Measurements from ENCODE around the gene CALHM3. TPM values are rescaled to one million over a fixed set of nuclear protein-coding genes. Genes with fewer than 3 reads are reported as not detected.

Gene CALHM3
- total RNA-seq, 2 experiments from 2014 or later = not detected

GRCh38 chr10:103443475-103444185 lies 35.4 kb downstream of the CALHM3 start:
- no peaks in the 10 kb centered on the region for H3K9me3 Mint-ChIP-seq
- CTCF ChIA-PET = no interaction called here
- H3K36me3 Mint-ChIP-seq = peaks cover 50% of the 10 kb centered on the region
- H3K27ac Mint-ChIP-seq = no peak overlapping the region
- H3K4me1 Mint-ChIP-seq (ENCODE audit: low read depth) = peaks cover 11% of the 10 kb centered on the region
- DNase-seq = no peak
- H3K27me3 Mint-ChIP-seq = no peaks in the 10 kb centered on the region
- intact Hi-C loops (cut with micrococcal nuclease) = no loop called here
- no peak overlapping the region for H3K4me3 Mint-ChIP-seq
- POLR2A ChIA-PET = interaction anchor here (0.6 kb wide), 1 partner anchor 61 kb away, joined by 4 read pairs; no protein-coding TSS in a partner anchor

- CTCF ChIA-PET = interaction anchor here (1.5 kb wide), 1 partner anchor 9 kb away, joined by 7 read pairs; the partner anchor contains the start of gene CALHM2
- Mint-ChIP-seq H3K27ac (no peak overlapping the region), H3K9me3 (no peaks in the 10 kb centered on the region), H3K27me3 (no peaks in the 10 kb centered on the region), H3K4me1 (ENCODE audit: low read depth) (peaks cover 3% of the 10 kb centered on the region), H3K4me3 (no peak overlapping the region), H3K36me3 (peaks cover 53% of the 10 kb centered on the region)
- POLR2A ChIA-PET = no interaction called here
- DNase-seq = no peak
- intact Hi-C loops (cut with micrococcal nuclease) = no loop called here
Measured at GRCh38 chr10:103442031-103442461, 37.0 kb downstream of the CALHM3 start.

GRCh38 chr10:103441611-103442010 lies 37.4 kb downstream of the CALHM3 start:
- peaks cover 56% of the 10 kb centered on the region for H3K36me3 Mint-ChIP-seq
- H3K4me1 Mint-ChIP-seq (ENCODE audit: low read depth) = no peaks in the 10 kb centered on the region
- H3K4me3 Mint-ChIP-seq = no peak overlapping the region
- no peaks in the 10 kb centered on the region for H3K9me3 Mint-ChIP-seq
- no peaks in the 10 kb centered on the region for H3K27me3 Mint-ChIP-seq
- CTCF ChIA-PET = interaction anchor here (1.5 kb wide), 1 partner anchor 10 kb away, joined by 7 read pairs; the partner anchor contains the start of gene CALHM2
- H3K27ac Mint-ChIP-seq = no peak overlapping the region
- no peak for DNase-seq
- intact Hi-C loops (cut with micrococcal nuclease) = no loop called here
- POLR2A ChIA-PET = no interaction called here

- Mint-ChIP-seq H3K27me3 (no peaks in the 10 kb centered on the region), H3K9me3 (no peaks in the 10 kb centered on the region), H3K36me3 (peaks cover 56% of the 10 kb centered on the region), H3K4me3 (no peak overlapping the region), H3K27ac (no peak overlapping the region), H3K4me1 (ENCODE audit: low read depth) (no peaks in the 10 kb centered on the region)
- ChIA-PET POLR2A (interaction anchor here (1.3 kb wide), 1 partner anchor 10 kb away, joined by 5 read pairs; no protein-coding TSS in a partner anchor), CTCF (no interaction called here)
- no peak for DNase-seq
- intact Hi-C loops (cut with micrococcal nuclease) = no loop called here
Measured at GRCh38 chr10:103441206-103441605, 37.8 kb downstream of the CALHM3 start.

GRCh38 chr10:103440416-103440815 lies 38.6 kb downstream of the CALHM3 start:
- POLR2A ChIA-PET = interaction anchor here (1.3 kb wide), 1 partner anchor 11 kb away, joined by 5 read pairs; no protein-coding TSS in a partner anchor
- no peak overlapping the region for H3K27ac Mint-ChIP-seq
- DNase-seq = no peak
- CTCF ChIA-PET = no interaction called here
- intact Hi-C loops (cut with micrococcal nuclease) = no loop called here
- no peaks in the 10 kb centered on the region for H3K4me1 Mint-ChIP-seq (ENCODE audit: low read depth)
- no peak overlapping the region for H3K4me3 Mint-ChIP-seq
- H3K36me3 Mint-ChIP-seq = peaks cover 57% of the 10 kb centered on the region
- H3K27me3 Mint-ChIP-seq = no peaks in the 10 kb centered on the region
- H3K9me3 Mint-ChIP-seq = no peaks in the 10 kb centered on the region

GRCh38 chr10:103439776-103440175 lies 39.3 kb downstream of the CALHM3 start:
- H3K27me3 Mint-ChIP-seq = no peaks in the 10 kb centered on the region
- H3K36me3 Mint-ChIP-seq = peaks cover 58% of the 10 kb centered on the region
- intact Hi-C loops (cut with micrococcal nuclease) = no loop called here
- no peaks in the 10 kb centered on the region for H3K4me1 Mint-ChIP-seq (ENCODE audit: low read depth)
- no peak overlapping the region for H3K4me3 Mint-ChIP-seq
- DNase-seq = no peak
- H3K27ac Mint-ChIP-seq = no peak overlapping the region
- POLR2A ChIA-PET = interaction anchor here (1.3 kb wide), 1 partner anchor 11 kb away, joined by 5 read pairs; no protein-coding TSS in a partner anchor
- CTCF ChIA-PET = no interaction called here
- H3K9me3 Mint-ChIP-seq = no peaks in the 10 kb centered on the region

GRCh38 chr10:103433858-103434257 lies 45.2 kb downstream of the CALHM3 start:
- Mint-ChIP-seq H3K4me1 (ENCODE audit: low read depth) (peaks cover 17% of the 10 kb centered on the region), H3K9me3 (no peaks in the 10 kb centered on the region), H3K27me3 (no peaks in the 10 kb centered on the region), H3K36me3 (peaks cover 56% of the 10 kb centered on the region), H3K4me3 (no peak overlapping the region), H3K27ac (no peak overlapping the region)
- ChIA-PET CTCF (interaction anchor here (1.0 kb wide), 1 partner anchor 52 kb away, joined by 3 read pairs; no protein-coding TSS in a partner anchor), POLR2A (no interaction called here)
- no peak for DNase-seq
- intact Hi-C loops (cut with micrococcal nuclease) = no loop called here

- Mint-ChIP-seq H3K36me3 (peaks cover 57% of the 10 kb centered on the region), H3K27ac (no peak overlapping the region), H3K9me3 (no peaks in the 10 kb centered on the region), H3K4me3 (no peak overlapping the region), H3K27me3 (no peaks in the 10 kb centered on the region), H3K4me1 (ENCODE audit: low read depth) (peaks cover 34% of the 10 kb centered on the region)
- no peak for DNase-seq
- CTCF ChIA-PET = interaction anchor here (1.4 kb wide), 1 partner anchor 20 kb away, joined by 5 read pairs; the partner anchor contains the start of gene CALHM2
- POLR2A ChIA-PET = no interaction called here
- intact Hi-C loops (cut with micrococcal nuclease) = no loop called here
Measured at GRCh38 chr10:103431902-103432301, 47.1 kb downstream of the CALHM3 start.

- Mint-ChIP-seq H3K27me3 (no peaks in the 10 kb centered on the region), H3K9me3 (no peaks in the 10 kb centered on the region), H3K4me1 (ENCODE audit: low read depth) (peaks cover 34% of the 10 kb centered on the region), H3K4me3 (no peak overlapping the region), H3K27ac (peak overlapping the region; percentile 48), H3K36me3 (peaks cover 53% of the 10 kb centered on the region)
- peak; percentile 51 for DNase-seq
- intact Hi-C loops (cut with micrococcal nuclease) = loop anchor here (1.0 kb wide), 1 partner anchor 42 kb away; no protein-coding TSS in a partner anchor
- ChIA-PET POLR2A (no interaction called here), CTCF (no interaction called here)
Measured at GRCh38 chr10:103429647-103430046, 49.4 kb downstream of the CALHM3 start.

GRCh38 chr10:103428989-103429643 lies 49.9 kb downstream of the CALHM3 start:
- Mint-ChIP-seq H3K9me3 (no peaks in the 10 kb centered on the region), H3K4me1 (ENCODE audit: low read depth) (peaks cover 34% of the 10 kb centered on the region), H3K27ac (peak overlapping the region; percentile 48), H3K36me3 (peaks cover 58% of the 10 kb centered on the region), H3K4me3 (no peak overlapping the region), H3K27me3 (no peaks in the 10 kb centered on the region)
- CTCF ChIA-PET = no interaction called here
- intact Hi-C loops (cut with micrococcal nuclease) = loop anchor here (1.0 kb wide), 1 partner anchor 42 kb away; no protein-coding TSS in a partner anchor
- DNase-seq = no peak
- POLR2A ChIA-PET = no interaction called here

- Mint-ChIP-seq H3K27ac (no peak overlapping the region), H3K27me3 (no peaks in the 10 kb centered on the region)
- CTCF ChIA-PET = interaction anchor here (1.1 to 1.5 kb wide), 2 partner anchors 12 to 58 kb away, joined by 5 read pairs; no protein-coding TSS in a partner anchor
Measured at GRCh38 chr10:103427866-103428265, 51.2 kb downstream of the CALHM3 start.

GRCh38 chr10:103423748-103424147 lies 55.3 kb downstream of the CALHM3 start:
- POLR2A ChIA-PET = no interaction called here
- H3K9me3 Mint-ChIP-seq = no peaks in the 10 kb centered on the region
- H3K4me3 Mint-ChIP-seq = no peak overlapping the region
- peaks cover 66% of the 10 kb centered on the region for H3K36me3 Mint-ChIP-seq
- CTCF ChIA-PET = interaction anchor here (0.8 kb wide), 1 partner anchor 52 kb away, joined by 3 read pairs; no protein-coding TSS in a partner anchor
- intact Hi-C loops (cut with micrococcal nuclease) = no loop called here
- peaks cover 16% of the 10 kb centered on the region for H3K4me1 Mint-ChIP-seq (ENCODE audit: low read depth)
- no peak for DNase-seq
- H3K27ac Mint-ChIP-seq = no peak overlapping the region
- H3K27me3 Mint-ChIP-seq = no peaks in the 10 kb centered on the region

More at GRCh38 chr10:103427866-103428265, 51.2 kb downstream of the CALHM3 start:
- Mint-ChIP-seq H3K4me3 (no peak overlapping the region), H3K36me3 (peaks cover 64% of the 10 kb centered on the region), H3K4me1 (ENCODE audit: low read depth) (peaks cover 34% of the 10 kb centered on the region), H3K9me3 (no peaks in the 10 kb centered on the region)
- DNase-seq = no peak
- intact Hi-C loops (cut with micrococcal nuclease) = no loop called here
- POLR2A ChIA-PET = no interaction called here
